ENCODE data around the gene VAV2. TPM values are rescaled to one million over a fixed set of nuclear protein-coding genes. Genes with fewer than 3 reads are reported as not detected.
"Not testable (repeated sequence)": the region's sequence is repeated elsewhere in the genome, so short reads cannot be mapped to it uniquely, and the experiment has no call there.

VAV2 gene
- total RNA-seq, 1 donor from 2014 or later, result 33.7 TPM

DNA sequence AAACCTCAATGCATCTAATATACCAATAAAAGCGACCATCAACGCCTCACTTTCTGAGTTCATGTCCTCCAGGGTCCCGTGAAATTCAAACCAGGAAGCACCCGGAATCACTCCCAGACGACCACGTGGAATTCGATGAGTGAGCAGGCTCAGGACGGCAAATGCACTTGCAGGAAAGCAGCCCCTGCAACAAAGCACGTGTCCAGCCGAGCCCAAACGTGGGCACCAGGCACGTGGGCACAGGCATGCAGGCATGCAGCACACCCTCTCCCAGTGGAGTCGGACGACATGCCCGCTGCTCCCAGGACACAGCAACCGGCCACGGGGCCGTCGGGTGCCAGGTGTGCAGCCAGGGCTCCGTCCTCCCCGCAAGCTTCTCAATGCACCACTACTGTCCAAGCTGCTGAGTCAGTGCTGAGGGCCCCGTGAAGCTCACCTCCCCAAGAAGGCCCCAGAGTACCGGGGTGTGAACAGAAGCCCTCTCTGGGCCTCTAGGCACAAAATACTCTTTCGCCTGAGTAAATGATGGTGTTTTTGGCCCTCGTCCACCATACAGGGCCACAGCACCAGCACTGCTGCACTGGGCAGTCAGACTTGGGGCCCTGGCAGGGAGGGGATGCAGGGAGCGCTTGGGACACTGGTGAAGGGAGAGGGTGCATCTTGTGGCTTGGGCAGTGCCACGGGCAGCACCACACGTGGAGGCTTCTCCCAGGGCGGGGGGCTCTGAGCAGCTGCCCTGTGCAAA, 87.6 kb downstream of the VAV2 start:
- DNase-seq (ENCODE audit: extremely low read depth, low read depth, low spot score), result no peak

DNA sequence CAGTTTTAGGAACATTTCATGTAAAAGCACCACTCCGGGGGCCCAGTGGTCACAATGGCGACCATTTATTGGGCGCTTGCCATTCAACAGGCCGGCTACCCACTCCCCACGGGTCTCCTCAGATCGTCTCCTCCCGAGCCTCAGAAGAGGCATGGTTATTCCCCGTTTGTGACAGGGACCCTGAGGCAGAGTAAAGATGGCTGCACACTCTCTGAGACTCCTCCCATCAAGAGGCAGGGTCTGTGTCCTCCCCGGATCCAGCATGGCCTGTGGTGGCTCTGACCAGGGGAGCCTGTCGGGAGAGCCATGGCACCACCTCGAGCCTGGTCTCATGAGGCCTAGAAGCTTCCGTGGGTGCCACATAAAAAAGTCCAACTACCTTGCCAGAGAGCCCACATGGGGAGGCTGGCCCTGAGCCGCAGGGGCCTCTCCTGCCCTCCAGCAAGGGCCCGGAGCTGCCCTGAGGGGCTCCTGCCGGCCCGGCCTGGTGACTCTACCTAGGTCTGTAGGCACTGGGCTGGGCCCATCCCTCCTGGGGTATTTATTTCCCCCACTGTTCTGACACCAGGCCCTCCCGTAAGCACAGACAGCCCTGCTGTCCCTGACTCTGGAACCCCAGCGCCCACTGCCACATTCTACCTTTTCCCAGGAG, 90.8 kb downstream of the VAV2 start:
- no peak for DNase-seq (ENCODE audit: extremely low read depth, low read depth, low spot score)

DNA sequence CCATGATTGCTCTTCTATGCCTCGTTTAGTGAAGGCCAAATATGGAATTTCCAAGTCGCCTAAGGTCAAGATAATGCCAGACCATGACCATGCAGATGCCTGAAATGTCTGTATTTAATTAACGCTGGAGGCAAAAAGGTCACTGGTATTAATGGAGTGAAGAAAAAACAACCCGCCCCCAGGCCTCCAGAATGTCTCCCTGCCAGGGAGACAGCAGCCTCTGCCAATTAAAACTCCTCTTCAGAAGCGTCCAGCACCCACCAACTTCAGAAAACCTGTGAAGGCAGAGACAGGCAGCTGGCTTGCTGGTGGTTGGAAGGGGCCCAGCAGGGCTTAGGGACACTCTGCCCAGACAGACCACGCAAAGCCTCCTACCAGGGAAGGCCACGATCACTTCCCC, 94.4 kb downstream of the VAV2 start:
- no peak for DNase-seq (ENCODE audit: extremely low read depth, low read depth, low spot score)

DNA sequence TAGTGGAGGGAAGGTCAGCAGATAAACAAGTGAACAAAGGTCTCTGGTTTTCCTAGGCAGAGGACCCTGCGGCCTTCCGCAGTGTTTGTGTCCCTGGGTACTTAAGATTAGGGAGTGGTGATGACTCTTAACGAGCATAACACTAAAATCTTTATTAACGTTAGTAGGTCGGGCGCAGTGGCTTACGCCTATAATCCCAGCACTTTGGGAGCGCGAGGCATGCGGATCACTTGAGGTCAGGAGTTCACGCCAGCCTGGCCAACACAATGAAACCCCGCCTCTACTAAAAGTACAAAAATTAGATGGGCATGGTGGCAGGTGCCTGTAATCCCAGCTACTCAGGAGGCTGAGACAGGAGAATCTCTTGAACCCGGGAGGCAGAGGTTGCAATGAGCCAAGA, 96.1 kb downstream of the VAV2 start:
- DNase-seq (ENCODE audit: extremely low read depth, low read depth, low spot score), result not testable (repeated sequence)

DNA sequence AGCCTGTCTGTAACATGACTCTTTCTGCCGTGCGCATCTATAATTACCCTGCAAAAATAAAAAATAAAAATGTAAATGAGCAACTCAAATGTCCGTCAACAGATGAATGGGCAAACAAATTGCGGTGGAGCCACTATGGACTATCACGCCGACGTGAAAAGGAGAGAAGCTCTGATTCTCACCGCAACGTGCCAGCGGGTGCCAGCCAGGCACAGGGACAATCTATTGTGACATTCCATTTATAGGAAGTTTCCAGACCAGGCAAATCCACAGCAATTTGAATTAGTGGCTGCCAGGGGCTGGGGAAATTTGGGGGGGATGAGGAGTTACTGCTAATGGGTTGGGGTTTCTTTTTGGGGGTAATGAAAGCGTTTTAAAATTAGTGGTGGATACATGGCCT, 96.8 kb downstream of the VAV2 start:
- DNase-seq (ENCODE audit: extremely low read depth, low read depth, low spot score), result no peak

DNA sequence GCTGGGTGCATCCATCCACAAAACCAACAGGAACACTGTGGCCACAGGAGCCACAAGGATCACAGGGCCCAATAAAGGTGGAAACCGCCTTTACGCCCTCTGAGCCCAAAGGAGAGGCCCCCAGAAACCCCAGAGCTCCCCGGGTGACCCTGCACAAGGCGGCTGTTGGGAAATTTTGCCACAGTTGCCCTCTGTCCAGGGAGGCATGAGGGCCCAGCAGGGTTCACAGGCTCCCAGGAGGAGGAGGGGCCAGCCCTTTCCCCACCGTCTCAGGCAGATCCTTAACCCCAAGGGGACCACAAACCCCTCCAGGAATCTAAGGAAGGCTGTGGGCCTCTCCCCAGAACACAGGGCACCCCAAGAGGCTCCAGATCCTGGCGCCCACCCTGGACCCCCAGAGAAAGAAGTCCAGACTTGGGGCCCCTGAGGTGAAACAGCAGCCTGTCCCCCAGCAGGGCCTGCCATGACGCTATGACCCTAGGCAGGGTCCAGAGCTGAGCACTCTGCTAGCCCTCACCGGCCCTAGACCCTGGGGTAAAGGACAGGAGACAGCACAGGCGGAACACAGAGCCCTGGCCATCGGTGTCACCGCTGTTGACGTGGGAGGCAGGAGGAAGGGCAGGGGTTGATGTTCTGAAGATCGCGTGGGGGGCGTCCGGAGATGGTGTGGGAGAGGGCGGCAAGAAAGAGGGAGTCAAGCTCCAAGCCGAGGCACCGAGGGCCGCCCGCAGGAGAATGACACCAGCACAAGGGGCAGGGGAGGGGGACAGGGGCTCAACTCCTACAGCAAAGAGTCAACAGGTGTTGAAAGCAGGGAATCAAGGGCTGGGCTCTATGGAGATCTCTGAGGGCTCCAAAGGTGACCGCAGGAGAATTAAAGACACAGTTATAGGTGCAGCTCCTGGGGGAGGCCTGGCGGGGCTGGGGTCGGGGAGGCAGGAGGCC, 97.5 kb downstream of the VAV2 start:
- no peak for DNase-seq (ENCODE audit: extremely low read depth, low read depth, low spot score)

DNA sequence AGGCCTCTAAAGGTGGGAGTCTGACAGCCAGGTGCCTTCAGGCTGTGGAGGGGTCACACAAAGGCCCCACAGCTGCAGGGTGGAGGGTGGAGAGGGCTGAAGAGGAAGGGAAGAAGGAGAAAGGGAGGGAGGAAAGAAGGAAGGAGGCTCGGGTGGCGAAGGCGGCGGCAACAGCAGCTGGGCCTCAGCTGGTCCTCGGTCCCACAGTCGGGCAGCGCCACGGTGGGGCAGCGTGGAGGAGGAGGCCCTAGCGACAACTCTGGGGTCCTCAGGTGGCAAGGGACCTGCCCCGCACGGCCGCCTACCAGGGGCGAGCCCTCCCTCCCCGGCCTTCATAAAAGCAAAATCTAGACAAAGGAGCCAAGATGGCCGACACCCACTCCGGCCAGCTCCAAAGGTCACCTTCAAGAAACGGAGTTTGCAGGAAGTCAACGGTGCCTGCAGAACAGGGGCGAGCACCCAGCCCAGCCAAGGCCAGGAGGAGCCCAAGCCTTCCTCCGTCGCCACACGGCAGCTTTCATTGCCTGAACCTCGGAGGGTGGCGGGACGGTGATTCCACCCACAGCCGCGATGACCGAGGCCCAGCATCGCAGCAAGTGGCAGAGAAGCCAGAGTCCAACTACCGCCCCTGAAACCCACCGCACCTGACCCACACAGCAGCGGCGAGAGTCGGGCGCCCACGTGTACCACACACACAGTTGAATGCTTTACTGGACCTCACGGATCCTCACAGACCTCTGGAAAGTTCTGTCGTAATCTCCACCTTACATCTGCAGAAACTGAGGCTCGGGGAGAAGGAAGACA, 98.7 kb downstream of the VAV2 start:
- DNase-seq (ENCODE audit: extremely low read depth, low read depth, low spot score), result no peak

DNA sequence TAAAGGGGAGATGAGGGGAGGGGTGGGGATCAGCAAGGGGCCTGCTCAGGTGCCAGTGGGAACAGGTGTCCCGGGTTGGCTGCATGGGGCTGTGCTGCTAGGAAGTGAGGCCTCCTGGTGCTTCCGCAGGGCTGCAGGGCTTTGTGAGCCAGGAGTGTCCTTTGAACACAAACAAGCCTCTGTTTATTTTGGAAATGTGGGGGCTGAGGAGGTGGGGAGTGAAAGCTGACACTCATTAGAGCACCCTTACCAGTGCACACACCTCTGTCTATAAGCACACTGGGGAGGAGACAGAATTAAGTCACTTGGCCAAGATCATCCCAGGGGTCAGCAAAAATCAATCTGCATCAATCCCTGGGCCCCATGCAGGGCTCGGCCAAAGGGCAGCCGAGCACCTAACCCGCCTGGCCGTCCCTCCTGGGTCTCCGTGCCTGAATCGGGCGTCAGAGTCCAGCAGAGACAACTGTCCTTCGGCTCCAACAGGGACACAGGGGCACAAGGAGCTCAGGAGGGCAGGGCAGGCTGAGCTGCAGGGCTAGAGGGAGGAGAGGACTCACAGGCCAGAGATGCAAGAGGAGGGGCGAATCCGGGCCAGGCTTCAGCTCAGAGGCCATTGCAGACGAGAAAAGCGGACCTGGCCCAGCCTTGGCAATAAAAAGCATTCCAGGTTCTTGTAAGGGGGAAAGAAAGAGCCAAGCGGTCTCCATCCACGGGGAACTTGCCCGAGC, 99.8 kb downstream of the VAV2 start:
- DNase-seq (ENCODE audit: extremely low read depth, low read depth, low spot score), result no peak

DNA sequence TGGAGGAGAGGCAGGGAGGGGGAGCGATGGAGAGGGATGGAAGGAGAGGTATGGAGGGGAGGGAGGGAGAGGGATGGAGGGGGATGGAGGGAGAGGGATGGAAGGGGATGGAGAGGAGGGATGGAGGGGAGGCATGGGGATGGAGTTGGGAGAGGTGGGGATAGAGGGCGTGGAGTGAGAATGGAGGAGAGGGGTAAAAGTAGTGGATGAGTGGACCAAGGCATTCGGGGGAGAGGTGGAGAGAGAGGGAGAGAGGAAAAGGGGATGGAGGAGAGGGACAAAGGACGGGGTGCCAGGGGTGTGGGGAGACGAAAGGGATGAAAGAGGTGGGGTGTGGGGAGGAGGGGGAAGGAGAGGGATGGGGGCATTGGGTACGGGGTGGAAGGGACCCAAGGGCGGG, 100.4 kb downstream of the VAV2 start:
- no peak for DNase-seq (ENCODE audit: extremely low read depth, low read depth, low spot score)

DNA sequence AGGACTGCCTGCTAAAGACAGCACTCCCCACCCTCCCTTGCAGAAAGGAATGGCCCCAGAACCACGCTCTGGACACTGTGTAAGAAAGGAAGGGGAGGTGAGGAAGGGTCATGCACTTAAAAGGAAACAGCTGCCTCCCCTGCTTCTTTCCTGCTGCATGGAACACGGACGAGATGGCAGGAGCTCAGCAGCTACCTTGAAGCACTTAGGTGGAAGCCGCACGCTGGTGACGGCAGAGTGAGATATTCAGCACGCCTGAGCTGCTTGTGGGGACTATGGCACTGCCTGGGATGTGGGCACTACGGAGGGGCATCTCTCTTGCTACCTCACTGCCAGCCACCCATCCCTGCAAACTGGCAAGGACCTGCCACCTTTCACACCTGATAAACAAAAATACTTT, 101.5 kb downstream of the VAV2 start:
- no peak for DNase-seq (ENCODE audit: extremely low read depth, low read depth, low spot score)

DNA sequence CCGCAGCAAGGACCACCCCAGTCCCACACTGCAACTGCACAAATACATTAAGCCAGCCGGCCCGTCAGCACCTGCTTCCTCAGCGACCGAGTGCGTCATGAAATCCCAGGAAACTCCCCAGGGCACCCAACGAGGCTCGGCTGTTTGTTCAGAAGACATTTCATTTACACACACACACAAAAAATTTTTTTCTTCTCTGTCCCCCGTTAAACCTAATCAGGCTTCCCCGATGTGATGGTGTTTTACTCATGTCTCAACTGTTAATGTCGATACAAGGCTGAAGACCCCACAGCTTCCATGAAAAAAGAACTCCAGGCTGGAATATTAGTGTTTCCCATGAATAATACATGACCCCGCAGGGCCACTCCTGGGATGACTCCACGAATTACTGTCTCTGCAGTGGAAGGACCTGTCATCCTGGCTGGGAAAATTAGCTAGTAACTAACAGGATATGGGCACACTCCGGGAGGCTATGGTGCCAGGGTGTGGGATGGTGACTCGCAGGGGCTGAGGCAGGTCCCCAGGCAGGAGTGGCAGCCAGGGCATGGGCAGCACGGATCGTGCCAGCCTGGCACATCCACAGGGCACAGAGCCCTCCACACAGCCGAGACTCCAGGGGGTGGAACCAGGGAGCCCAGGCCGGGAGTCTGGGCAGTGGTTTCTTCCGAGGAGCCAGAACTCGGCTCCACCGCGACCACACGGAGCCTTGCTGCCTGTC, 102.4 kb downstream of the VAV2 start:
- no peak for DNase-seq (ENCODE audit: extremely low read depth, low read depth, low spot score)

DNA sequence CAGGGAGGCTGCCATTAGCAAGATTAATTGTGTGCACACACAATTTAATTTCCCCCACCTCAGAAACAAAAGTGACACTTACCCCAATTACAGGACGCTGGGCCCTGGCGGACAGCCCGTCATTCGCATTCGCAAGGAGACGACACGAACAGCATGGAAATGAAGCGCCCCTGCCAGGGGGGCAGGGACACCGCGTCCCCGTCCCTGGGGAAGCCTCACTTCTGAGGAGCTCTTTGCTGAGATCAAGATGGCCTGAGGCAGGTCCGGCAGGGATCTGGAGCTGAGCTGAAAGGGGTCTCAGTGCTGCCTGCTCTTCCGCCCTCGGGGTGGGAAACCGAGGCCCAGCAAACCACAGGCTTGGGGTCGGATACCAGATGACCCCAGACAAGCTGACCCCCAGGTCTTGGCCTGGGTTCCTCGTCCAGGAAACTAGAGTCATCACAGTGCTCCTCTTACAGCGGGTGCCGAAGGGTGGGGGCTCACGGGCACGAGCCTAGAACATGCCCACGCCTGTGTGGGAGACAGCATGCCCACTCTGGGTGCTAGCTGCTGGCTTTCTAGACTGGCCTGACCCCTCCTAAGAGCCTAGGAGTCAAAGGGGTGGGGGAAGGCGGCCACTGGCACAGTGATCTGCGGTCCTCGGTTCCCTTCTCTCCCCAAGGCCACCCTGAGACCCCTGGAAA, 103.2 kb downstream of the VAV2 start:
- DNase-seq (ENCODE audit: extremely low read depth, low read depth, low spot score), result no peak

DNA sequence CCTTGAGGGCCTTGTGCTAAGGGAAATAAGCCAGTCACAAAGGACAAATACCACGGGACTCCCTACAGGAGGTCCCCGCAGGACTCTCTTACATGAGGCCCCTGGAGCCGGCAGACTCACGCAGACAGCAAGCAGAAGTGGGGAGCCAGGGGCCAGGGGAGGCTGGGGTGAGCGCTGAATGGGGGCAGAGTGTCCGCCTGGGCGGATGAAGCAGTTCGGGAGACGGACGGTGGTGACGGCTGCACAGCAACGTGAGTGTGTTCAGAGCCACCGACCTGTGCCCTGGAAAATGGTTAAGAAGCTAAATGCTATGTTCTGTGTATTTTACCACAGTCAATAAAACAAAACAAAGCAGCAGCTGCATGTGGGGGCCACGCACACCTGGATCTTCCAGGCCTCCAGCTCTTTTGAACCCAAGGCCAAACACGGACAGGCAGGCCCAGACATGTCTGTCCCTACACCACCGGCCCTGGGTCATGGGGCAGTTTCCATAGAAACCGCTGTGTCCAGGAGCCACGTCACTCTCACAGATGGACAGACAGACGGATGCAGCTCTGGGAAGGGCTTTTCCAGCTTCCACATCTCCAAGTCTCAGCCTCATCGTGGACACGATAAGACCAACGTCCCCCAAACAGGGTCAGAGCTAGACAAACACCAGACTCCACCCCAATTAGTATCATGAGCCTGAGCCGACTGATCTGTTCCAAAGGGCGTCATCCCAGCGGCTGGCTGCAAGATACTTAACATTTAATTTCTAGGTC, 103.9 kb downstream of the VAV2 start:
- DNase-seq (ENCODE audit: extremely low read depth, low read depth, low spot score), result no peak

DNA sequence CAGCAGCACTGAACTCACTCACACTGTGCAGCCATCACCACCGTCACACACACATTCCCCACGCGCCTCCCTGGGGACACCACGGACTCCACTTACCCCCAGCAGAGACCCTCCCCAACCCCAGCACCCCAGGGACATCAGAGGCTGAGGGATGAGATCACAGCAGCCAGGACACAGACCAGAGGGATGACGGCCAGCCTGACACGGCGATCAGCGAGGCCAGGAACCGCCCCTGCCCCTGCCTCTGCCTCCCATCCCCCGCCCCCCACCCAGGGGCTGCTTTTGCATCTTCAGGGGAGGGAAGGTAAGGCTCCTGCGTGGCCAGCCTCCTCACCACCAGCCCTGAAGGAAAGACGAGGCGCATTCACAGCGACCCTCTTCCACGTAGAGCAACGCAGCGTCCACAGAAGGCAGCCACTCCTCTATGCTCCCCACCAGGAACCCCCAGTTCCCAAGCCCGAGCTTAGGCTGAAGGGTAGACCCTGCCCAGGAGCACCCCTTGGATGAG, 104.5 kb downstream of the VAV2 start:
- DNase-seq (ENCODE audit: extremely low read depth, low read depth, low spot score), result no peak

DNA sequence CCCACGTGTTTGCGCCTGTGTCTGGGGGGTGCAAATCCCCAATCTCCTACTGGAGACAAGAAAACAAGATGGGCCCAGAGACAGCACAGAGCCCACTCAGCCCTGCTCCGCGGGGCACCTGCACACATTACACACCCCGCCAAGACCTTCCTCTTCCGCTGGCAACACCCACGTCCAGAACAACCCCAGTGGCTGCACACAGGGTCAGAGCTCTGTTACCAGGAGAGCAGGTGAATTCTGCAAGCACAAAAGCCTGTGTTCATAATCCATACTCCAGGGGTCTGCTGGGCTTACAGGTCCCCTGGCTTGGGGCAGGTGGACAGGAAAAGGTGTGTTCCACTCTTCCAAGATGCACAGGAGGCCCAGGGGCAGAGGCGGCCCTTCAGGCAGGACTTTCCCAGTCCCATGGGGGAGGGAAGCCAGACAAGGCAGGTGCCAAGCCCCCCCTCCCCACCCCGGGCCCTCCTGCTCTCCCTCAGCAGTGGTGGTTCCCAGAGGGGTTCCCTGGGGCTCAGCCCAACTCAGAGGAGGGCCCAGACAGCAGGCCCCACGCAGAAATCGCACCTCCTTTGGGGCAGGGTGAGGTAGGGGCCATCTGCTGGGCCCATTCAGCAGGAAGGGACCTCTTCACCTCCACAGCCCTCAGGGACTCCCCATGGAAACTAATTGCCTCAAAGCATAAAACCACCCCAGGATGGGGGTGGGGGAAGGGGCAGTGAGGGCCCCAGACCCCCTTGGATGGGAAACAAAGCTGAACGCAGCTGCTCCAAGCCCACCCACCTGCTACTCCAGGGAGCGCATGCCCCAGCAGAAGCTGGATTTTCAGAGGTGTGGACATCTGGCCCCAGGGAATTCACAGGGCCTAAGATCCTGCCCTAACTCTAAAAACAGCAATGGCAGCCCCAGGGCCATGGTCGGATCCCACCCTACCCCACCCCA, 105.3 kb downstream of the VAV2 start:
- no peak for DNase-seq (ENCODE audit: extremely low read depth, low read depth, low spot score)

DNA sequence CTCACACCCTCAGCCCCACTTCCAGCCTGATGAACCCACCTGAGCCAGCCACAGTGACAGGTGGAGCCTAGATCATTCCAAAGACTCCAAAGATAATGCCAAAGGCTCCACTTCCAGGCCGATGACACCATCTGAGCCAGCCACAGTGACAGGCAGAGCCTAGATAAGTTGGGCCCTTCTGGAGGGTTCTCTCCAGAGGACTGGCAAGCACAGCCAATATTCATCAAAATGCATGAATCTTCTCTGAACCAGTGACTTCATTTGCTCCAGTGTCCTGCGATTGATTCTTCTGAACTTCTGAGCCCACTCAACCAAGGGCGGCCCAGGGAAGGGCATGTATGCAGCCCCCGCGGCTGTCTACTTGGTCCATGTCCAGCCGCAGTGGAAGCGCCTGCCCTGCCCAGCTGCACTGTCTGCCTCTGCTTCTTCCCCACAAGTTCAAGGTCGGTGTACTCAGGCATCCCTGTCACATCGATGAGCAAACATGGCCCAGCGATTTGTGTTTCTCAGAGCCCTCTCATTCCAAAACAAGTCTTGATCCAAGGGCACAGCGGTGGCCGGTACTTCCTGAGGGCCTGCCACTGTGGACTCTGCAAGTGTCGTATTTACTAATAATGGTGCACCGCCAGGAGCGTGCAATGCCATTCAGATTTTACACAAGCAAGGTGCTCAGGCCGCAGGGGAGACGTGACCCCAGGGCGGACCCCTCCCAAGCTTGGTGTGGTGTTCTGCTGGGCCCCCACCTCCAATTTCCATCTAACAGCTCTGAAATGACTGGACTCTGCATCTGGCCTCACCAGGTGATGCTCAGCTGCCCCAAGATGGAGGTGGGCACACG, 107.0 kb downstream of the VAV2 start:
- no peak for DNase-seq (ENCODE audit: extremely low read depth, low read depth, low spot score)
